22Rv1 (cell line): Measurements from ENCODE around the gene OMA1.

ENCODE experiments used
- ZFX ChIP-seq: fragments of 450-650 bp; IDR thresholded peaks from 2 replicates; pipeline ENCODE4 v1.6.1; 2017; ENCODE audit warnings: antibody characterized with exemption, borderline replicate concordance
- TF ChIP-seq, protein P1 (sequence below): fragments of 450-650 bp; IDR thresholded peaks from 2 replicates; pipeline ENCODE4 v1.5.1; 2017; ENCODE audit warnings: mild to moderate bottlenecking

DNA sequence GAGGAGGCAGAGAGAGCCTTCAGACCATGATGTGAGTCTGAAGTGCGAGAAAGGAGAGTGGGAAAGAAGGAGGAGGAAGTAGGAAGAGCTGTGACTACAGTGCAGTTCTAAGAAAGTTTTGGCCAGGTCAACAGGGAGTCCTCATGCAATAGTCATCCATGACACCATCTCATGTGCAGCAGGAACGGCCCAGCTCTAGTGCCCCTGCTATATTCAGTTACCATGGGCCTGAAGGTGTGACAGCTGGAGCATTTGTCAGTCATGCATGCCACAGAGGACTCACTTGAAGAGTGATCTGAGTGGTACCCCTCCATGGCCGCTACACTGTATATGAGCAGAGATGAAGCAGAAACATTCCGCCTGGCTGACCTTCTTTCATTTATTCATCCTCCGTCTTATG is 77.9 kb downstream of the OMA1 start:
- TF ChIP-seq, protein P1, sequence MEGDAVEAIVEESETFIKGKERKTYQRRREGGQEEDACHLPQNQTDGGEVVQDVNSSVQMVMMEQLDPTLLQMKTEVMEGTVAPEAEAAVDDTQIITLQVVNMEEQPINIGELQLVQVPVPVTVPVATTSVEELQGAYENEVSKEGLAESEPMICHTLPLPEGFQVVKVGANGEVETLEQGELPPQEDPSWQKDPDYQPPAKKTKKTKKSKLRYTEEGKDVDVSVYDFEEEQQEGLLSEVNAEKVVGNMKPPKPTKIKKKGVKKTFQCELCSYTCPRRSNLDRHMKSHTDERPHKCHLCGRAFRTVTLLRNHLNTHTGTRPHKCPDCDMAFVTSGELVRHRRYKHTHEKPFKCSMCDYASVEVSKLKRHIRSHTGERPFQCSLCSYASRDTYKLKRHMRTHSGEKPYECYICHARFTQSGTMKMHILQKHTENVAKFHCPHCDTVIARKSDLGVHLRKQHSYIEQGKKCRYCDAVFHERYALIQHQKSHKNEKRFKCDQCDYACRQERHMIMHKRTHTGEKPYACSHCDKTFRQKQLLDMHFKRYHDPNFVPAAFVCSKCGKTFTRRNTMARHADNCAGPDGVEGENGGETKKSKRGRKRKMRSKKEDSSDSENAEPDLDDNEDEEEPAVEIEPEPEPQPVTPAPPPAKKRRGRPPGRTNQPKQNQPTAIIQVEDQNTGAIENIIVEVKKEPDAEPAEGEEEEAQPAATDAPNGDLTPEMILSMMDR = no peak
- TF ChIP-seq ZFX = no peak
